Transverse colon (tissue), 4 donors: Measurements from ENCODE around the gene KIN. TPM values are rescaled to one million over a fixed set of nuclear protein-coding genes. Genes with fewer than 3 reads are reported as not detected.
A peak's percentile ranks its signal among the peaks of the same experiment; 100 is the strongest.

Source experiments
- DNase-seq: peaks from one replicate; pipeline ENCODE4 v3.0.0-alpha.2; 2019
- H3K27ac ChIP-seq, 4 donors: fragments of 200-600 bp; sonication (generic); 2 replicates each; pipeline ENCODE4 v1.5.1; 2016 to 2018; ENCODE audit warnings: inconsistent platforms in 4 of 4
- H3K27me3 ChIP-seq: fragments of 200-600 bp; sonication (generic); 2 replicates; pipeline ENCODE4 v1.5.1; 2017; ENCODE audit warnings: inconsistent platforms
- H3K36me3 ChIP-seq, 4 donors: fragments of 200-600 bp; sonication (generic); 2 replicates each; pipeline ENCODE4 v1.5.1; 2017 to 2019; ENCODE audit warnings: inconsistent platforms in 4 of 4
- H3K4me1 ChIP-seq, 4 donors: fragments of 200-600 bp; sonication (generic); 2 replicates each; pipeline ENCODE4 v1.5.1; 2017 to 2020; ENCODE audit warnings: inconsistent platforms in 4 of 4
- H3K4me3 ChIP-seq, 4 donors: fragments of 200-600 bp; sonication (generic); 1 replicate in 1 of 4; 2 replicates in 3 of 4; pipeline versions ENCODE4 v1.5.1 to v1.6.1; 2017 to 2019; ENCODE audit warnings: inconsistent platforms in 4 of 4
- H3K9me3 ChIP-seq, 2 donors: fragments of 200-600 bp; sonication (generic); 2 replicates each; pipeline ENCODE4 v1.5.1; 2017 to 2019; ENCODE audit warnings: inconsistent platforms in 2 of 2
- EP300 ChIP-seq: sonication (generic); formaldehyde crosslinking; IDR thresholded peaks from one replicate; pipeline ENCODE4 v1.6.1; 2017; ENCODE audit warnings: antibody characterized with exemption, low read depth
- POLR2A ChIP-seq: fragments of 450-650 bp; IDR thresholded peaks from one replicate; pipeline ENCODE4 v1.6.1; 2016; ENCODE audit warnings: antibody characterized with exemption, mild to moderate bottlenecking, moderate library complexity
- POLR2AphosphoS5 ChIP-seq, 3 donors: sonication (generic); formaldehyde crosslinking; IDR thresholded peaks; one replicate each; pipeline ENCODE4 v1.6.1; 2016; ENCODE audit warnings: antibody characterized with exemption in 3 of 3
- whole genome bisulfite sequencing, 2 donors: methylation state at CpG; one replicate each; pipeline ENCODE4 v1.1.5; 2018; ENCODE audit warnings: low coverage in 1 of 2; 5-methylcytosine and 5-hydroxymethylcytosine counted together
- in situ Hi-C, 4 donors: fragments of 200-750 bp; cut with MboI; loops; one replicate each; pipeline versions ENCODE4 v1.15.0 to v1.15.1; 2017; ENCODE audit warnings: low sequenced_read_pairs in 3 of 4, low pct_ligation_motif_present in 1 of 4, low pct_unique_long_range_greater_than_20kb in 1 of 4
- intact Hi-C: fragments of 100-400 bp; cut with DNase I; formaldehyde crosslinking; loops from one replicate; pipeline ENCODE4 v1.15.1; 2023; ENCODE audit warnings: low total_unique reads
- total RNA-seq, 4 donors: library from RNA; depleted of rRNA; stranded (reverse); fragments of >200 nt; gene quantifications; one replicate each; pipeline ENCODE4 v1.1.0, GENCODE V29; 2016
- TF ChIP-seq, protein P1 (sequence below), 5 experiments: fragments of 200-600 bp in 3 of 5; fragments of 450-650 bp in 2 of 5; sonication (generic) in 3 of 5; IDR thresholded peaks; 1 replicate in 2 of 5; 2 replicates in 3 of 5; pipeline ENCODE4 v1.5.1; 2016 to 2017; ENCODE audit warnings: antibody characterized with exemption in 5 of 5, inconsistent platforms in 3 of 5, mild to moderate bottlenecking in 2 of 5, moderate library complexity in 1 of 5

The KIN gene
- total RNA-seq, 4 donors from 2014 or later: 1.8 to 10.8 (median 5.5) TPM

DNA sequence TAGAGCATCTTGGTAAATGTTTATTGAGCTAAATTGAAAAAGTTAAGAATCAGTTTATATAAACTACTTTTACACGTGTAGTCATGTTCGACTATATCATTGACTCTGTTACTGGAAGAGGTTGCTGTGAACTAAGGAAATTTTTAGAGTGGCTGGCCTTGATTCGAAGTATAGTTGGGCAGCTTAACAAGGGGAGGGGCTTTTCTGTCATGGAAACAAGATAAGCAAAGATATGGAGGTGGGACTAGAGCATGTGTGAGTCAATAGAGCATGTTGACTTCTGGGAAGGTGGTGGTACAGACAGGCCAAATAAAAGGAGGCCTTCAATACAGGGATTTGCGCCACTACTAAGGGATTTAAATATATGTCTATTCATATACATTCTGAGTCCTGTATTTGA, 7.8 kb upstream of the KIN start:
- no peak overlapping the region for H3K27ac ChIP-seq
- peaks cover under 1 to 55% (median 31%) of the 10 kb centered on the region in 4 donors for H3K4me1 ChIP-seq
- no peaks in the 10 kb centered on the region for H3K27me3 ChIP-seq
- H3K4me3 ChIP-seq: no peak overlapping the region
- no peak for TF ChIP-seq EP300
- no peak for TF ChIP-seq POLR2A
- TF ChIP-seq, protein P1, sequence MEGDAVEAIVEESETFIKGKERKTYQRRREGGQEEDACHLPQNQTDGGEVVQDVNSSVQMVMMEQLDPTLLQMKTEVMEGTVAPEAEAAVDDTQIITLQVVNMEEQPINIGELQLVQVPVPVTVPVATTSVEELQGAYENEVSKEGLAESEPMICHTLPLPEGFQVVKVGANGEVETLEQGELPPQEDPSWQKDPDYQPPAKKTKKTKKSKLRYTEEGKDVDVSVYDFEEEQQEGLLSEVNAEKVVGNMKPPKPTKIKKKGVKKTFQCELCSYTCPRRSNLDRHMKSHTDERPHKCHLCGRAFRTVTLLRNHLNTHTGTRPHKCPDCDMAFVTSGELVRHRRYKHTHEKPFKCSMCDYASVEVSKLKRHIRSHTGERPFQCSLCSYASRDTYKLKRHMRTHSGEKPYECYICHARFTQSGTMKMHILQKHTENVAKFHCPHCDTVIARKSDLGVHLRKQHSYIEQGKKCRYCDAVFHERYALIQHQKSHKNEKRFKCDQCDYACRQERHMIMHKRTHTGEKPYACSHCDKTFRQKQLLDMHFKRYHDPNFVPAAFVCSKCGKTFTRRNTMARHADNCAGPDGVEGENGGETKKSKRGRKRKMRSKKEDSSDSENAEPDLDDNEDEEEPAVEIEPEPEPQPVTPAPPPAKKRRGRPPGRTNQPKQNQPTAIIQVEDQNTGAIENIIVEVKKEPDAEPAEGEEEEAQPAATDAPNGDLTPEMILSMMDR (IDR thresholded peaks at IDR 0.05): no peak
- TF ChIP-seq POLR2AphosphoS5 (IDR thresholded peaks at IDR 0.05): no peak
- no peak for DNase-seq
- no peaks in the 10 kb centered on the region for H3K9me3 ChIP-seq
- in situ Hi-C loops: no loop called here
- WGBS, 2 donors: 58 to 59% methylated on average over 4 of the region's 4 CpGs
- H3K36me3 ChIP-seq: peaks cover 0 to 37% (median 17%) of the 10 kb centered on the region in 4 donors
- intact Hi-C loops: no loop called here

DNA sequence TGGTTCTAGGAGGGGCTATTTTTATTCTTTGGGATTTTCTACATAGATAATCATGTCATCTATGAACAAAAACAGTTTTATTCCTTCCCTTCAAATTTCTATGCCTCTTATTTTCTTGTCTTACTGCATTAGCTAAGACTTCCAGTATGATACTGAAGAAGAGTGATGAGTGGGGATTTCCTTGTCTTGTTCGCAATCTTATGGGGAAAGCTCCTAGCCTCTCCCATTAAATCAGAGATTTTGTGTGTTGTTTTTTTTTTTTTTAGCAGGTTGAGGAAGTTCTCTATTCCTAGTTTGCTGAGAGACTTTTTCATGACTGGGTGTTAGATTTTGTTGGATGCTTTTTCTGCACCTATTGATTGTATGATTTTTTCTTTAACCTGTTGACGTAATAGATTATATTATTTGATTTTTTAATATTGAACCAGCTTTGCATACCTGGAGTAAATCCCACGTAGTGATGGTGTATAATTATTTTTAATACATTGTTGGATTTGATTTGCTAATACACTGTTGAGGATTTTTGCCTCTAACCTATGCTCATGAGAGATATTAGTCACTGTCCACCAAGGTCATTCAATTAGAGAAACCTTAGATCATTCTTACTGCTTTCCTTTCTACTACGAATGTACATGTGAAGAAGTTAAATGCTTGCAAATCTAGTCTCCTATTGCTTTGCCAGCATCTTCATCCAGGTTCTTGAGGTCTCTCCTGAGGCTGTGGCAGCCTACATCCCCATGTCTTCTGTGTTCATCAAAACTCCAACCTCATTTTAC, 6.6 kb upstream of the KIN start:
- Histone ChIP-seq H3K36me3 (peaks cover 0 to 27% (median 13%) of the 10 kb centered on the region in 4 donors), H3K27me3 (no peaks in the 10 kb centered on the region), H3K4me3 (no peak overlapping the region), H3K4me1 (peaks cover 12 to 67% (median 43%) of the 10 kb centered on the region in 4 donors), H3K9me3 (no peaks in the 10 kb centered on the region), H3K27ac (no peak overlapping the region)
- intact Hi-C loops (no loop called here), in situ Hi-C loops (no loop called here)
- no peak for DNase-seq
- TF ChIP-seq POLR2A (no peak), POLR2AphosphoS5 (IDR thresholded peaks at IDR 0.05) (no peak), EP300 (no peak)
- TF ChIP-seq, protein P1 (IDR thresholded peaks at IDR 0.05): no peak
- 82 to 83% methylated on average over 2 to 4 of the region's 4 CpGs for WGBS, 2 donors

DNA sequence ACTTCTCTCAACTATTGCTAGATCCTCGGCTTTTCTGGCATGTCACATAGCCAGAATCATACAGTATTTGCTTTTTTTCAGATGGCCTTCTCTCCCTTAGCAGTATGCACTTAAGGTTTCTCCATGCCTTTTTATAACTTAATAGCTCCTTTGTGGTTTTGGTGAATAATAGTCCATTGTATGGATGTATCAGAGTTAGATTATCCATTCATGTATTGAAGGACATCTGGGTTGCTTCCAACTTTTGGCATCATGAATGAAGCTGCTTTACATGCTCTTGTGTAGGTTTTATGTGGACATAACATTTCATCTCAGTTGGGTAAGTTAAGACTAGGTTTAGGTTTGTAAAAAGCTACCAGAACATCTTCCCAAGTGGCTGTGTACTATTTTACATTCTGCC, 4.7 kb upstream of the KIN start:
- no peak for DNase-seq
- 34 to 63% methylated on average over 1 of the region's 1 CpG for WGBS, 2 donors
- Histone ChIP-seq H3K4me1 (peaks cover 17 to 73% (median 50%) of the 10 kb centered on the region in 4 donors), H3K27me3 (no peaks in the 10 kb centered on the region), H3K27ac (peak overlapping the region in 1 of 4 donors; percentile 47), H3K4me3 (no peak overlapping the region), H3K36me3 (peaks cover 0 to 9% (median 4%) of the 10 kb centered on the region in 4 donors), H3K9me3 (no peaks in the 10 kb centered on the region)
- no peak for TF ChIP-seq POLR2AphosphoS5 (IDR thresholded peaks at IDR 0.05)
- no peak for TF ChIP-seq POLR2A
- TF ChIP-seq, protein P1 (IDR thresholded peaks at IDR 0.05): no peak
- no peak for TF ChIP-seq EP300
- intact Hi-C loops: no loop called here
- in situ Hi-C loops: no loop called here

DNA sequence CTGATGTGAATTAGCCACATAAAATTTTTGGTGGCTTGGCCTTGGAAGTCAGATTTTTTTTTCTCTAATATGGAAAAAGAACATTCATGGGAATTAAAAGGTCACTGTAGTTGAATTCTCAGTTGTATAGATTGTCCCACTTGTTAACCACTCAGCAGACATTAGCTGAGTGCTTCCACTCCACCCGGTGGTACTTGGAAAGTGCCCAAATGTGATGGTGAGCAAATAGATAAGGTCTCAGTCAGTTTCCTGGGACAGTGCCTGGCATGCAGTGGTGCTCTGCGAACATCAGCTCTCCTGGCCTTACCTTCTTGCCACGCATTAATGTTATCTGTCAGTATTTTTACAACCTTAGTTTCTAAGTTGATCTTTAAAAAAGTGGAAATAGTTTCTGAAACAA, 1.6 kb upstream of the KIN start:
- 34 to 40% methylated on average over 1 to 3 of the region's 3 CpGs for WGBS, 2 donors

More for the DNA sequence above, 1.6 kb upstream of the KIN start:
- Histone ChIP-seq H3K4me1 (peaks cover 24 to 68% (median 57%) of the 10 kb centered on the region in 4 donors), H3K4me3 (peak overlapping the region; percentile 81 to 98 (median 92)), H3K27me3 (no peaks in the 10 kb centered on the region), H3K36me3 (no peaks in the 10 kb centered on the region), H3K9me3 (no peaks in the 10 kb centered on the region), H3K27ac (peak overlapping the region; percentile 88 to 93 (median 91))
- TF ChIP-seq, protein P1 (IDR thresholded peaks at IDR 0.05): no peak
- no peak for TF ChIP-seq POLR2A
- TF ChIP-seq POLR2AphosphoS5 (IDR thresholded peaks at IDR 0.05): no peak
- TF ChIP-seq EP300: no peak
- intact Hi-C loops: no loop called here
- in situ Hi-C loops: no loop called here
- no peak for DNase-seq
